Cardiac fibroblast (primary cell): ENCODE results near the gene ATP2B2.
"Not testable (repeated sequence)": the region's sequence is repeated elsewhere in the genome, so short reads cannot be mapped to it uniquely, and the experiment has no call there.

ENCODE experiments used
- DNase-seq, 2 donors: peaks; one replicate each; pipeline versions ENCODE4 v3.0.0 to v3.0.0-alpha.2; 2010; ENCODE audit warnings: low read depth in 2 of 2
- H3K4me3 ChIP-seq, 2 donors: replicated peaks in 1 of 2; 1 replicate in 1 of 2; 2 replicates in 1 of 2; pipeline ENCODE4 v1.5.1; 2011; ENCODE audit warnings: low read depth in 2 of 2, low read length in 2 of 2, mild to moderate bottlenecking in 2 of 2, moderate library complexity in 1 of 2
- TF ChIP-seq, protein P1 (sequence below): IDR thresholded peaks from one replicate; pipeline ENCODE4 v1.5.1; 2011; ENCODE audit warnings: low read depth, mild to moderate bottlenecking, low read length, inconsistent platforms

ATP2B2 gene

DNA sequence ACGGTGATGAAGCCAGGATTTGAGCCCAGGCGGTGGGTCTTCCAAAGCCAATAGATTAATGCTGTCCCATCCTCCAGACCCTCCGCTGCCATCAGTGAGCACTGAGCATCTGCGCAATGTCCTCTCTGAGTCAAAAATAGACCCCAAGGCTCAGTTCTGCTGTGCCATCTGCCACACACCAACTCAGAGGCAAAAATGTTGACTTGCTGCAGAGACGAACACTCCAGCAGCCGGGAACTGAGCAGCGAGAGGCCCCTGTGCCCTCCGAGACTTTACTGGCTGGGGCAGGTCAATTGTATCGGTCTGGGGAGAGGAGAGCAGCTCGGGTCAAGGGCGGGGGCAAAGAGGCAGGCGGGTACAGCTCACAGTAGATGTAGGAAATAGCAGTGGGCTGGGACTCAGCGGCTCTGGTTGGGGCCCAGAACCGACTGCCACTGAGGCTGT, 41.5 kb upstream of the ATP2B2 start:
- no peak for DNase-seq
- TF ChIP-seq, protein P1, sequence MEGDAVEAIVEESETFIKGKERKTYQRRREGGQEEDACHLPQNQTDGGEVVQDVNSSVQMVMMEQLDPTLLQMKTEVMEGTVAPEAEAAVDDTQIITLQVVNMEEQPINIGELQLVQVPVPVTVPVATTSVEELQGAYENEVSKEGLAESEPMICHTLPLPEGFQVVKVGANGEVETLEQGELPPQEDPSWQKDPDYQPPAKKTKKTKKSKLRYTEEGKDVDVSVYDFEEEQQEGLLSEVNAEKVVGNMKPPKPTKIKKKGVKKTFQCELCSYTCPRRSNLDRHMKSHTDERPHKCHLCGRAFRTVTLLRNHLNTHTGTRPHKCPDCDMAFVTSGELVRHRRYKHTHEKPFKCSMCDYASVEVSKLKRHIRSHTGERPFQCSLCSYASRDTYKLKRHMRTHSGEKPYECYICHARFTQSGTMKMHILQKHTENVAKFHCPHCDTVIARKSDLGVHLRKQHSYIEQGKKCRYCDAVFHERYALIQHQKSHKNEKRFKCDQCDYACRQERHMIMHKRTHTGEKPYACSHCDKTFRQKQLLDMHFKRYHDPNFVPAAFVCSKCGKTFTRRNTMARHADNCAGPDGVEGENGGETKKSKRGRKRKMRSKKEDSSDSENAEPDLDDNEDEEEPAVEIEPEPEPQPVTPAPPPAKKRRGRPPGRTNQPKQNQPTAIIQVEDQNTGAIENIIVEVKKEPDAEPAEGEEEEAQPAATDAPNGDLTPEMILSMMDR: no peak
- no peak overlapping the region for H3K4me3 ChIP-seq

DNA sequence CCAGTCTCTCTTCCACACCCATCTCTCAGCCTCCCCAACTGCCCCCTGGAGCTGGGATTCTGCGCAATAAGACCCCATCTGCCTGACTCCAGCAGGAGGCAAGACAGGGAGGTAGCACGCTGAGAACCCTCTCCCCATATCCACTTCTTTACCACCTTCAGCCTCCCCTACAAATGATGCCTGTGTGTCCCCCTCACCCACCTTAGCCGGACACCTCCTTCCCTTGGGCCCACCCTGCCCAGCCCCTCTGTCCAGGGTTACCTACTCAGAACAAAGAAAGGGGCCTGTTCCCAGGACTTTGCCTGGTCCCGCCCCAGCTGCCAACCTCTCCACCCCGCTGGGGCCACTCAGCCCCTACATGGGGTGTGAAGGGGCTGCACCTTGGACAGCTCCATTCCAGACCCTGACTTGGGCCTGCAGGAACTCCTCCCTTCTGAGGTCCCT, 40.8 kb upstream of the ATP2B2 start:
- DNase-seq: no peak
- TF ChIP-seq, protein P1: no peak
- H3K4me3 ChIP-seq: no peak overlapping the region

DNA sequence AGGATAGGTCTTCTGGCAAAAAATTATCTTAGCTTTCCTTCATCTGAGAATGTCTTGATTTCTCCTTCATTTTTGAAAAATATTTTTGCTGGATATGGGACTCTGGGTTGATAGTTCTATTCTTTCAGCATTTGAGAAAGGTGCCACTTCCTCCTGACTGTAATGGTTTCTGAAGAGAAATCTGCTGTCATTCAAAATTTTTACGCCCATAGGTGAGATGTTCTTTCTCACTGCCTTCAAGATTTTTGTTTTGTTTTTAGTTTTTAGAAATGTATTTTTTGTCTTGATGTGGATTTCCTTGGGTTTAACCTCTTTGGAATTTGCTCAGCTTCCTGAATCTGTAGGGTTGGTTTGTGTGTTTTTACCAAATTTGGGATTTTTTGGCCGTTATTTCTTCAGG, 37.1 kb upstream of the ATP2B2 start:
- TF ChIP-seq, protein P1: no peak

DNA sequence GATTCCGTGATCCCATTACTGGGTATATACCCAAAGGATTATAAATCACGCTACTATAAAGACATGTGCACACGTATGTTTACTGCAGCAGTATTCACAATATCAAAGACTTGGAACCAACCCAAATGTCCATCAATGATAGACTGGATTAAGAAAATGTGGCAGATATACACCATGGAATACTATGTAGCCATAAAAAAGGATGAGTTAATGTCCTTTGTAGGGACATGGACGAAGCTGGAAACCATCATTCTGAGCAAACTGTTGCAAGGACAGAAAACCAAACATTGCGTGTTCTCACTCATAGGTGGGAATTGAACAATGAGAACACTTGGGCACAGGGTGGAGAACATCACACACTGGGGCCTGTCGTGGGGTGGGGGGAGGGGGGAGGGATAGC, 35.0 kb upstream of the ATP2B2 start:
- H3K4me3 ChIP-seq: not testable (repeated sequence)

More for the DNA sequence above, 37.1 kb upstream of the ATP2B2 start:
- no peak for DNase-seq
- H3K4me3 ChIP-seq: no peak overlapping the region

DNA sequence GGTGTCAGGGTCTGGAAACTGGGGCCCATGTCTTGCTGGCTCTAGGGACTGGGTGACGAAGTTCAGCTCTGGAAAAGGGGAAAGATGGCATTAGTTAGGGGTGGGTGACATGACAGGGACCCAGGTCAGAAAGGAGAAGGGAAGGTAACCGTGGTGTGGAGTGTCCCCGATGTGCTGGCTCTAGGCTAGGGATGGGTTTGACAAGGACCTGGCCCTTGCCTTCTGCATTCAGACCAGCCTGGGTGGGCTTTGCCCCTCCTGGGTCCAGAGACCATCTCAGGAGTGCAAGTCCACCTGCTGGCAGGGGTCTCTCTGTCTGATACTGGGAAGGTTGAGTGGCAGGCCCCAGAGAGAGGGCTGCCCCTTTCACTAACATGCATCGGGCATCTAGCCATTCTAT, 28.7 kb upstream of the ATP2B2 start:
- TF ChIP-seq, protein P1: no peak
- DNase-seq: no peak
- H3K4me3 ChIP-seq: no peak overlapping the region

More for the DNA sequence above, 35.0 kb upstream of the ATP2B2 start:
- DNase-seq: not testable (repeated sequence)

DNA sequence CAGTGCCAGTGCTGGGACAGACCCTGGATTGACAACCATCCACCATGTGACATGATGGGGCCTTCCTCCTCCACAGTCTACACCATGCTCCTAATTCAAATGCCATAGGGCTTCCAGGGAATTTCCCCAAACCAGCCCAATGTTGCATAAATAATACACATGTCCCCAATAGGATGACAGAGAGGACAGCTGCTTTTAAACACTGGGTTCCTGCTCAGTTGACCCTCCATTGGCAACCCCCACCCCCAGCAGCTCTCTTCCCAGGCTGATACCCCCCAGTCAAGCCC, 28.3 kb upstream of the ATP2B2 start:
- no peak for DNase-seq
- no peak overlapping the region for H3K4me3 ChIP-seq
- TF ChIP-seq, protein P1: no peak

DNA sequence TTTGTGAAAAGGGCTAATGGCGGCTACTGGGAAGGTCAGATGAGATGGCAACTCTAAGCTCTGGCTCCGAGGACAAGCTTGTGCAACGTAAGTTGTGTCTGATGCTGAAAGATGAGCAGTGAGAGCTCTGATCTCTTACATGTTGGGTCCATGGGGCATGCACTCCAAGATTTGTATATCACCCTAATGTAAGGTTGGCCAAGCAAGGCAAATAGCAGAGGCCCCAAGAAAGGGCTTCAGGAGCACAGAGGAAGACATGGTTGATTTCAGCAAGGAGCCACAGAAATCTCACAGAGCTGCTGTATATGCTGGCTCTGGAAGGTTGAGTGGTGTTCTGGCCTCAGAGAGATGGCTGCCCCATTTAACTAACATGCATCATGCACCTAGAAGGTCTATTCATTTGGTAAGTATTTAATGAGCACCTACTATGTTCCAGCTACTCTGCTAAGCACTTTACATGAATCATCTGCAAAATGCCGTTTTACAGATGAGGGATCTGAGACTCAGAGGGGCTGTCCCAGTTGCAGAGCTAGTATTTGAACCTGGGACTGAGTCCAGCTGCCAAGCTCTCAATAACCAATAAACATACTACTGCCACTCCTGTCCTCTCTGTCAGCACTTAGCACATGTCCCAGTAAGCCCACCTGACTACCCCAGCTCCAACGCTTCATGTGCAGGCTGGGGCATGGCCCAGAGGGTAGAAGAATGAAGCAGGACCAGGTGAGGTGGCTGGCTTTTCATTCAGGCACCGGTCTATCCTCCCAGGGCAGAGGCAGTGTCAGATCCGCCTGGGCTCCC, 27.8 kb upstream of the ATP2B2 start:
- DNase-seq: no peak
- TF ChIP-seq, protein P1: no peak

More for the DNA sequence above, 27.8 kb upstream of the ATP2B2 start:
- no peak overlapping the region for H3K4me3 ChIP-seq
